Mucosa of rectum (tissue), 2 donors: ENCODE measurements around the gene DLX5.
"Not testable (repeated sequence)": the region's sequence is repeated elsewhere in the genome, so short reads cannot be mapped to it uniquely, and the experiment has no call there.

Source experiments
- H3K27ac ChIP-seq, 2 donors: one replicate each; pipeline ENCODE4 v1.7.0; 2013; ENCODE audit warnings: inconsistent platforms in 2 of 2, low read depth in 2 of 2, low read length in 2 of 2
- H3K27me3 ChIP-seq, 2 donors: one replicate each; pipeline ENCODE4 v1.7.0; 2013; ENCODE audit warnings: low read length in 2 of 2; ENCODE audit not compliant: control insufficient read depth in 2 of 2, insufficient read depth in 2 of 2
- H3K36me3 ChIP-seq, 2 donors: one replicate each; pipeline ENCODE4 v1.7.0; 2013; ENCODE audit warnings: low read length in 2 of 2; ENCODE audit not compliant: control insufficient read depth in 2 of 2, insufficient read depth in 2 of 2
- H3K4me1 ChIP-seq, 2 donors: one replicate each; pipeline ENCODE4 v1.7.0; 2013; ENCODE audit warnings: low read length in 2 of 2, mild to moderate bottlenecking in 1 of 2; ENCODE audit not compliant: control insufficient read depth in 2 of 2, insufficient read depth in 2 of 2
- H3K4me3 ChIP-seq, 2 donors: one replicate each; pipeline ENCODE4 v1.7.0; 2013; ENCODE audit warnings: low read length in 2 of 2
- H3K9ac ChIP-seq, 2 donors: one replicate each; pipeline ENCODE4 v1.7.0; 2013; ENCODE audit warnings: low read length in 2 of 2, low read depth in 1 of 2, mild to moderate bottlenecking in 1 of 2
- H3K9me3 ChIP-seq, 2 donors: one replicate each; pipeline ENCODE4 v1.7.0; 2013; ENCODE audit warnings: low read length in 2 of 2; ENCODE audit not compliant: control insufficient read depth in 2 of 2
- donor health status: healthy.
- donor health status: Normal muscosa, but diverticular disease.

DLX5 gene

GRCh38 chr7:97024209-97025129, at the start of gene DLX5:
Gene DLX5 (minus strand): TSS chr7:97024831. CDS start chr7:97024623, 208 bp downstream.
- no peak within 1 kb of the TSS for H3K9ac ChIP-seq
- H3K4me1 ChIP-seq, result peaks cover 3 to 6% of the 10 kb centered on the region in 2 donors
- H3K9me3 ChIP-seq, result no peaks in the 10 kb centered on the region
- H3K27ac ChIP-seq, result no peak within 1 kb of the TSS
- peak within 1 kb of the TSS in 1 of 2 donors; percentile 9 for H3K4me3 ChIP-seq
- no peaks in the 10 kb centered on the region for H3K36me3 ChIP-seq
- H3K27me3 ChIP-seq, result peaks cover 65 to 74% of the 10 kb centered on the region in 2 donors

DNA sequence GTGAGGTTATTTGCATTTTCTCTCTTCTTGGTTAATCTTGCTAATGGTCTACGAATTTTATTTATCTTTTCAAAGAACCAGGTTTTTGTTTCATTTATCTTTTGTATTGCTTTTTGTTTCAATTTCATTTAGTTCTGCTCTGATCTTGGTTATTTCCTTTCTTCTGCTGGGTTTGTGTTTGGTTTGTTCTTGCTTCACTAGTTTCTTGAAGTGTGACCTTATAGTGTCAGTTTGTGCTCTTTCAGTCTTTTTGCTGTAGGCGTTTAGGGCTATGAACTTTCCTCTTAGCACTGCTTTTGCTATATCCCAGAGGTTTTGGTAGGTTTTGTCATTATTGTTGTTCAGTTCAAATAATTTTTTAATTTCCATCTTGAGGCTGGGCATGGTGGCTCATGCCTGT, 47.4 kb upstream of the DLX5 start:
- H3K36me3 ChIP-seq, H3K4me3 ChIP-seq, H3K27ac ChIP-seq, H3K9me3 ChIP-seq, H3K4me1 ChIP-seq, H3K27me3 ChIP-seq, H3K9ac ChIP-seq: not testable (repeated sequence)

- Histone ChIP-seq H3K4me1 (no peaks in the 10 kb centered on the region), H3K36me3 (no peaks in the 10 kb centered on the region), H3K4me3 (no peak overlapping the region), H3K27ac (no peak overlapping the region), H3K9me3 (no peaks in the 10 kb centered on the region), H3K27me3 (no peaks in the 10 kb centered on the region), H3K9ac (no peak overlapping the region)
Measured at GRCh38 chr7:97064972-97065587, 40.4 kb upstream of the DLX5 start.

DNA sequence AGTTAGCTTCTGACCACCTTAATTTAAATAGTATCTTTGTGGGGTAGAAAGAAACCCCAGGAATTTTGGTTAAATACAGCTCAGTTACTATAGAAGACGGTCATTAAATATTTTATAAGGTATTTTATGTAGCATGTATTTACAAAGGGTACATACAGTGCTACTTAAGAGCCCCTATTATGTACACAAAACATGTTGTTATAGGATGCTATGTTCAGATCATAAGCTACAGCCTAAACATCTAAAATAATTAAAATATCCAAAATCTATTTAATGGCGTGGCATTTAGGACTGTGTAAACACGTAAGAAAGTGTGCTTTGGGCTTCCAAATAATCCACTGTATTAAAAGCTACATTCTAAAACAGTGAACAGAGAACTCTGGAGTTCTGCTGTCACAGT, 39.4 kb upstream of the DLX5 start:
- Histone ChIP-seq H3K27me3 (no peaks in the 10 kb centered on the region), H3K27ac (no peak overlapping the region), H3K4me1 (no peaks in the 10 kb centered on the region), H3K9me3 (no peaks in the 10 kb centered on the region), H3K4me3 (no peak overlapping the region), H3K36me3 (no peaks in the 10 kb centered on the region), H3K9ac (no peak overlapping the region)

GRCh38 chr7:97043281-97043680, 18.6 kb upstream of the DLX5 start:
- Histone ChIP-seq H3K36me3 (no peaks in the 10 kb centered on the region), H3K9ac (no peak overlapping the region), H3K27me3 (peaks cover 0 to 2% of the 10 kb centered on the region in 2 donors), H3K4me3 (no peak overlapping the region), H3K27ac (no peak overlapping the region), H3K4me1 (no peaks in the 10 kb centered on the region), H3K9me3 (no peaks in the 10 kb centered on the region)

GRCh38 chr7:97039374-97040065, 14.9 kb upstream of the DLX5 start:
- Histone ChIP-seq H3K9ac (no peak overlapping the region), H3K4me3 (no peak overlapping the region), H3K27me3 (peaks cover 0 to 2% of the 10 kb centered on the region in 2 donors), H3K27ac (no peak overlapping the region), H3K9me3 (no peaks in the 10 kb centered on the region), H3K4me1 (no peaks in the 10 kb centered on the region), H3K36me3 (no peaks in the 10 kb centered on the region)

GRCh38 chr7:97034213-97034852, 9.7 kb upstream of the DLX5 start:
- H3K4me1 ChIP-seq, H3K36me3 ChIP-seq, H3K9me3 ChIP-seq, H3K9ac ChIP-seq, H3K4me3 ChIP-seq, H3K27ac ChIP-seq, H3K27me3 ChIP-seq: not testable (repeated sequence)

DNA sequence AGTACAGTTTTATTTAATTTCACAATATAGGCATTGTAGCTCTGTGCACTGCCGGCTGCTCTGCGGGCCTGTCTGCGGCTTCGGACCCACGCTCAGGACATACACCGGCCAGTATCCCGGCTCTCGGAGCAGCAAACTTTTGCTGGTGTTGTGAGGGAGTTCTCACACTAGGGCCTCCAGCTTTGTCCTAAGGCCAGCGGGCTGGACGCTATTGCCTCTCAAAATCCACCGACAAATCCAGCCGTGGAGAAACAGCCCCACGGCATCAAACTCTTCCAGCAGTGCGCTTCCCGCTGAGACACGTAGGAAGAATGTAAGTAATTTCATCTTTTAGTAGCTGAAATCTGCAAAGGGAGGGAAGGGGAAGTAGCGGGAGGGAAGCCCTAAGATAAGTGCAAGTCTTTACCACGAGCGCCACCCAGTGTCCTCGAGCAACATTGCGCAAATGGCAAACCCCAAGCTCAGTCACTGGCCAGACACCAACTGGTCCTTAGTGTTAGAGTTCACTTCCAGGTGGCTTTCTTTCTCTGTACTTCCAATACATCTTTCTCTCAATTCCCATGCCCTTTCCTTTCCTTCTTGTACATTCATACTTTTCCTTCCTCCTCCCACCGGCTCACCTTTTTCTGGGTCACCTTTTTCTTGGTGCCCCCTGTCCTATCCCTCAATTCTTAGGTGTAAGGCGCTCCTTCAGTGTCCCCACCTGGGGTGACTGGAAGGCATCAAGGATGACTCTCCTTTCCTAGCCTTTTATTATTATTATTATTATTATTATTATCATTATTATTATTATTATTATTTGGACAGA, 3.0 kb upstream of the DLX5 start:
- Histone ChIP-seq H3K4me1 (peaks cover 3 to 6% of the 10 kb centered on the region in 2 donors), H3K27me3 (peaks cover 47 to 57% of the 10 kb centered on the region in 2 donors), H3K36me3 (no peaks in the 10 kb centered on the region), H3K4me3 (peak overlapping the region; percentile 24 to 62), H3K27ac (no peak overlapping the region), H3K9me3 (no peaks in the 10 kb centered on the region), H3K9ac (no peak overlapping the region)

DNA sequence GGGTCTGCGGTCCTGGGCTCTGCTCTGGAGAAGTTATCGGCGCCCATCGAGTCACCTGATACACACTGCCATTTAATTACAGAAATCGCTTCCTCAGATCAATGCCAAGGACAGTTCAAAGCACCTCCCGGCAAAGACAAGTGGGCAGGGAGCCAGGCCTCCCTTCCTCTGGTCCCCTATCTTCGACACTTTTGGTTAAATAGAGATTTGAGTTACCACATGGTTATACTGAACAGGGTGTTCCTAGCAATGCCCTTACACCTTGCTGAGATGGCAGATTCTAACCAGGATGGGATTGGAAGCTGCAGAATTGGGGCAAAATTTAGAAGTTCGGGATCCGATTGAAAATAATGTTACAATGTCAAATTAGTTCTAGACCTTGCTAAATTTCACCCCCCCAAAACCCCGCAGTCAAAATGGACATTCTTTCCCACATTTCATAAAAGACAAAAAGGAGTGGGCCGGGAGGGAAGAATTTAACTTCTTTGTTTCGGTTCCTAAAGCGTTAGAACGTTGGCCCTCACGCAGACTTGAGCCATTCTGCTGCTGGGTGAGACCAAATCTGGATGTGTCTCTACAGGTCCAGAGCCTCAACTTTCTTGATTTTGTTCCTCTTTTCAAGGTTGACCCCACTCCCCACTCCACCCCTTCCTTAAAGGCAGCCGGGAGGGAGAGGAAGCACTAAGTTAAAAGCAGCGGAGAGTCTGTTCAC, 2.2 kb upstream of the DLX5 start:
- H3K4me1 ChIP-seq, result peaks cover 3 to 6% of the 10 kb centered on the region in 2 donors
- H3K4me3 ChIP-seq, result peak overlapping the region; percentile 24 to 62

More for the DNA sequence above, 2.2 kb upstream of the DLX5 start:
- H3K9ac ChIP-seq, result no peak overlapping the region
- H3K27me3 ChIP-seq, result peaks cover 52 to 61% of the 10 kb centered on the region in 2 donors
- H3K27ac ChIP-seq, result no peak overlapping the region
- H3K9me3 ChIP-seq, result no peaks in the 10 kb centered on the region
- no peaks in the 10 kb centered on the region for H3K36me3 ChIP-seq
